ENCODE data around the gene LRRC56.
"Not testable (repeated sequence)": the region's sequence is repeated elsewhere in the genome, so short reads cannot be mapped to it uniquely, and the experiment has no call there.

LRRC56 gene

DNA sequence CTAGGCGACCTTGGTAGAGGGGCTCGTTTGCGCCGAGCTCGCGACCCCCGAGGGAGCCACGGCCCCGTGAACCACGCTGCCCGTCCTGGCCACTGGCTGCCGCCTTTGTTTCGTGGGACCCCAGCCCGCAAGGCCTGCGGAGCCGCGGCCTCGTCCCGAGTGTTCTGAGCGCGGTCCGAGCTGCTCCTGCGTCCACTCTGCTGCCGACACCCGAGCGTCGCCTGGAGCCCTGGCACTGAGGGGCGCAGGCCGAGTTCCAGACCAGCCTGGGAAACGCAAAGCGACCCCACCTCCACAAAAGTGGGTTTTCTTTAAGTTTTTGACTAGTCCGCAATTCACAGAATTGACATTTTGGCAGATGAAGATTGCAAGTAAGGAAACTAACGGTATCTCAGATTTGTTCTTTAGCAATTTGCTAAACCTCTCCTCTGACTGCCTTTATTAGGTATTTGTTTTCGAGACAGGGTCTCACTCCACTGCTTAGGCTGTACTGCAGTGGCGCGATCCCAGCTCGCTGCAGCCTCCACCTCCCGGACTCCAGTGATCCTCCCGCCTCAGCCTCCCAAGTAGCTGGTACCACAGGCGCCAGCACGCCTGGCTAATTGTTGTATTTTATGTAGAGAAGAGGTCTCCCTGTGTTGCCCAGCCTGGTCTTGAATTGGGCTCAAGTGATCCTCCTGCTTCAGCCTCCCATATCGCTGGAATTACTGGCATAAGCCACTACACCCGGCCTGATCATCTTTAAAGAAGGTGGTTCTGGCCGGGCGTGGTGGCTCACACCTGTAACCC, 29.4 kb upstream of the LRRC56 start:
- peak overlapping the region; percentile 93 for H3K4me3 Mint-ChIP-seq
- H3K27ac Mint-ChIP-seq, result peak overlapping the region; percentile 99
- H3K9me3 Mint-ChIP-seq, result no peaks in the 10 kb centered on the region
- ATAC-seq (no peak), DNase-seq (ENCODE audit: low spot score in 2 of 2) (no peak)
- H3K36me3 Mint-ChIP-seq, result peaks cover 77% of the 10 kb centered on the region
- H3K4me1 Mint-ChIP-seq, result peaks cover 27% of the 10 kb centered on the region

DNA sequence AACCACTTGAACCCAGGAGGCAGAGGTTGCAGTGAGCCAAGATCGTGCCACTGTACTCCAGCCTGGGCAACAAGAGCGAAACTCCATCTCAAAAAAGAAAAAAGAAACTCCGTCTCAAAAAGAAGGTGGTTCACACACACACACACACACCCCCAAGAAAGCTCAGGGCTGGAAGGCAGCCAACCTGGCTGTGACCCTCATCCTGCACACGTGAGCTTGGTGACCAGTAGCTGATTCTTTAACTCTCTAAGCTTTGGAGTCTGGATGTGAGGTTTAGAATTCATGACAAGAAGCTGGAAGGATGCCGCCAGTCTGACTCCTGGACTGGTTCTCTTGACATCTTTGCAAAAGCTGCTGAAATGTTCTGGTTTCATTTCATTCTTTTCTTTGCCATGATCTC, 28.4 kb upstream of the LRRC56 start:
- H3K4me3 Mint-ChIP-seq, result no peak overlapping the region

DNA sequence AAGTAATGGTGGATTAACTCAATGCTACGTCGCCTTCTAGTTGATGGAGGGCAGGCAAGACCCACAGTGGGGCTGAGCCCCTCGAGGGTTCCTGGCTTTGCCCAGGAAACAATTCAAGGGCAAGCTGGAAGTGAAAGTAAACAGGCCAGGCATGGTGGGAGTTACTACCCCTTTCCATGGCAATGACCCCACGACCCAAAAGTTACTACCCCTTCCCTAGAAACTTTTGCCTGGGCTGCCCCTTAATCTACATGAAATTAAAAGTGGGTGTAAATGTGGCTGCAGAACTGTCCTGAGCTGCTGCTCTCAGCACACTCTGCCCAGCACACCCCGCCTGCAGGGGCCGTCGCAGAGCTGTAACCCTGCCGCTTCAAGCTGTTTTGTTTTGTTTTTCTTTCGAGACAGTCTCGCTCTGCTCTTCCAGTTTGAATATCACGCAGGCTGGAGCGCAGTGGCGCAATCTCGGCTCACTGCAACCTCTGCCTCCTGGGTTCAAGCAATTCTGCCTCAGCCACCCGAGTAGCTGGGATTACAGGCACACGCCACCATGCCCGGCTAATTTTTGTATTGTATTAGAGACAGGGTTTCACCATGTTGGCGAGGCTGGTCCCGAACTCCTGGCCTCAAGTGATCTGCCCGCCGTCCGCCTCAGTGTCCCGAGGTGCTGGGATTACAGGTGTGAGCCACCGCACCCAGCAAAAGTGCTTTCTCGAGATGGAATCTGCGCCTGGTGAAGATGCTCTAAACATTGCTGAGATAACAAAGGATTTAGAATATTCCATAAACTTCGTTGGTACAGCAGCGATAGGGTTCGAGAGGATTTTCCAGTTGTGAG, 24.3 kb upstream of the LRRC56 start:
- peaks cover 4% of the 10 kb centered on the region for H3K4me1 Mint-ChIP-seq
- H3K36me3 Mint-ChIP-seq, result peaks cover 67% of the 10 kb centered on the region

More for the DNA sequence above, 28.4 kb upstream of the LRRC56 start:
- no peak for ATAC-seq
- Mint-ChIP-seq H3K9me3 (no peaks in the 10 kb centered on the region), H3K4me1 (peaks cover 17% of the 10 kb centered on the region), H3K36me3 (peaks cover 85% of the 10 kb centered on the region), H3K27ac (no peak overlapping the region)
- DNase-seq (ENCODE audit: low spot score in 2 of 2), result no peak

DNA sequence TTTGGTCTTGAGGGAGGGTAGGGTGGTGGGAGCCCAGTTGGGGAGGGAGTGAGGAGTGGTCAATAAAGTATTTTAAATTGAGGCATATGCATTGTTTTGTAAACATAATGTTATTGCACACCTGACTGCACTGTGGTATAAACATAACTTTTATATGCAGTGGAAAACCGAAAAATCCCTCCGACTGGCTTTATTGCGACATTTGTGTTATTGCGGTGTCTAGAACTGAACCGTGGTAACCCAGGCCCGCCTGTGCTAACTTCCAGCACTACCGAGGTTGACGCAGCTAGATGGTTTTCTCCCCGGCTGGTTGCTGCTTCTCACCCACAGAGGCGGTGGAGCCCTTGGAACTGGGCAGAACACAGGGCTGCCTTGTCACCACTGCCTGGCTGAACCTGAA, 22.7 kb upstream of the LRRC56 start:
- Mint-ChIP-seq H3K27ac (no peak overlapping the region), H3K4me1 (peaks cover 7% of the 10 kb centered on the region)

More for the DNA sequence above, 24.3 kb upstream of the LRRC56 start:
- H3K4me3 Mint-ChIP-seq, result no peak overlapping the region
- no peak for ATAC-seq
- peaks cover 3% of the 10 kb centered on the region for H3K9me3 Mint-ChIP-seq
- DNase-seq (ENCODE audit: low spot score in 2 of 2), result no peak
- H3K27ac Mint-ChIP-seq, result no peak overlapping the region

DNA sequence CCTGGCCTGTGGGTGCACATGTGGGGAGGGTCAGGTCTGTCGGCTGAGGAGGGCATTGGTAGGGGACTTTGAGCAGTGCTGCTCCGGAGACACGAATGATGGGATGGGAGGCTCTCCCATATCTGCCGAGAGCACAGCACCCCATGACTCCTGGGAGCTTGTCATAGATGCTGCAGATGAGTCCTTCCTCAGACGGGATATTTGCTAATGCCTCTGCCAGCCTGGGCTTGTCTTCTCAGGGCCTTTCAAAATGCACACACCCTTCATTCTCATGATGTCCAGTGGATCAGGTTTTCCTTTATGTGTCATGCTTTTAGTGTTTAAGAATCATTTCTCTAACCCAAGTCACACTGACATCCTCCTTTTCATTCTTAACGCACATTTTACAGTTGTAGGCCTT, 22.2 kb upstream of the LRRC56 start:
- peaks cover 5% of the 10 kb centered on the region for H3K9me3 Mint-ChIP-seq
- peaks cover 56% of the 10 kb centered on the region for H3K36me3 Mint-ChIP-seq
- H3K27ac Mint-ChIP-seq, result no peak overlapping the region
- no peak overlapping the region for H3K4me3 Mint-ChIP-seq
- peaks cover 7% of the 10 kb centered on the region for H3K4me1 Mint-ChIP-seq
- DNase-seq (ENCODE audit: low spot score in 2 of 2) (no peak), ATAC-seq (no peak)

More for the DNA sequence above, 22.7 kb upstream of the LRRC56 start:
- H3K4me3 Mint-ChIP-seq, result no peak overlapping the region
- ATAC-seq (no peak), DNase-seq (ENCODE audit: low spot score in 2 of 2) (no peak)
- H3K36me3 Mint-ChIP-seq, result peaks cover 60% of the 10 kb centered on the region
- peaks cover 5% of the 10 kb centered on the region for H3K9me3 Mint-ChIP-seq

DNA sequence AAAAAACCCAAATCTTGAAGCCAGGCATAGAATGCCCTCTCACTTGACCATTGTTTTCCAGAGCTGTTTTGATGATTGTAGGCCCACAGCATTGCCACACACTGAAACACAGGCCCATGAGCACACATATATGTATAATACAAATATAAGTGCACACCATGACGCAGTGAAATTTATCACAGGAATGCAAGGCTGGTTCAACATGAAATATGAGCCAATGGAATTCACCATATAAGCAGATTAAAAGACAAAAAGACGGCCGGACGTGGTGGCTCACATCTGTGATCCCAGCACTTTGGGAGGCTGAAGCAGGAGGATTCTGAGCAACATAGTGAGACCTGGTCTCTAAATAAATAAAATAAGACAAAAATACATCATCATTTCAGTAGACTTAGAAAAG, 20.9 kb upstream of the LRRC56 start:
- H3K9me3 Mint-ChIP-seq, result peaks cover 5% of the 10 kb centered on the region
- H3K27ac Mint-ChIP-seq, result no peak overlapping the region

DNA sequence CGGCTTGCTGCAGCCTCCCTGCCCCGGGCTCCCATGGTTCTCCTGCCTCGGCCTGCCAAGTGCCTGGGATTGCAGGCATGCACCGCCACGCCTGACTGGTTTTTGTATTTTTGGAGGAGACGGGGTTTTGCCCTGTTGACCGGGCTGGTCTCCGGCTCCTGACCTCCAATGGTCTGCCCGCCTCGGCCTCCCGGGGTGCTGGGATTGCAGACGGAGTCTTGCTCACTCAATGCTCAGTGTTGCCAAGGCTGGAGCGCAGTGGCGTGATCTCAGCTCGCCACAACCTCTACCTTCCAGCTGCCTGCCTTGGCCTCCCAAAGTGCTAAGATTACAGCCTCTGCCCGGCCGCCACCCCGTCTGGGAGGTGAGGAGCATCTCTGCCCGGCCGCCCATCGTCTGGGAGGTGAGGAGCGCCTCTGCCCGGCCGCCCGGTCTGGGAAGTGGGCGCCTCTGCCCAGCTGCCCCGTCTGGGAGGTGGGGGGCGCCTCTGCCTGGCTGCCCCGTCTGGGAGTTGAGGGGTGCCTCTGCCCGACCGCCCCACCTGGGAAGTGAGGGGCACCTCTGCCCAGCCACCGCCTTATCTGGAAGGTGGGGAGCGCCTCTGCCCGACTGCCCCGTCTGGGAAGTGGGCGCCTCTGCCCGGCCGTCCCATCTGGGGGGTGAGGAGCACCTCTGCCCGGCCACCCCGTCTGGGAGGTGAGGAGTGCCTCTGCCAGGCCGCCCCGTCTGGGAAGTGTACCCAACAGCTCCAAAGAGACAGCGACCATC, 20.2 kb upstream of the LRRC56 start:
- Mint-ChIP-seq H3K4me1 (peaks cover 15% of the 10 kb centered on the region), H3K36me3 (peaks cover 47% of the 10 kb centered on the region)
- not testable (repeated sequence) for H3K27ac Mint-ChIP-seq; H3K4me3 Mint-ChIP-seq; ATAC-seq; H3K9me3 Mint-ChIP-seq; DNase-seq (ENCODE audit: low spot score in 2 of 2)

More for the DNA sequence above, 20.9 kb upstream of the LRRC56 start:
- H3K4me1 Mint-ChIP-seq, result peaks cover 15% of the 10 kb centered on the region
- no peak overlapping the region for H3K4me3 Mint-ChIP-seq
- DNase-seq (ENCODE audit: low spot score in 2 of 2) (no peak), ATAC-seq (no peak)
- H3K36me3 Mint-ChIP-seq, result peaks cover 52% of the 10 kb centered on the region

DNA sequence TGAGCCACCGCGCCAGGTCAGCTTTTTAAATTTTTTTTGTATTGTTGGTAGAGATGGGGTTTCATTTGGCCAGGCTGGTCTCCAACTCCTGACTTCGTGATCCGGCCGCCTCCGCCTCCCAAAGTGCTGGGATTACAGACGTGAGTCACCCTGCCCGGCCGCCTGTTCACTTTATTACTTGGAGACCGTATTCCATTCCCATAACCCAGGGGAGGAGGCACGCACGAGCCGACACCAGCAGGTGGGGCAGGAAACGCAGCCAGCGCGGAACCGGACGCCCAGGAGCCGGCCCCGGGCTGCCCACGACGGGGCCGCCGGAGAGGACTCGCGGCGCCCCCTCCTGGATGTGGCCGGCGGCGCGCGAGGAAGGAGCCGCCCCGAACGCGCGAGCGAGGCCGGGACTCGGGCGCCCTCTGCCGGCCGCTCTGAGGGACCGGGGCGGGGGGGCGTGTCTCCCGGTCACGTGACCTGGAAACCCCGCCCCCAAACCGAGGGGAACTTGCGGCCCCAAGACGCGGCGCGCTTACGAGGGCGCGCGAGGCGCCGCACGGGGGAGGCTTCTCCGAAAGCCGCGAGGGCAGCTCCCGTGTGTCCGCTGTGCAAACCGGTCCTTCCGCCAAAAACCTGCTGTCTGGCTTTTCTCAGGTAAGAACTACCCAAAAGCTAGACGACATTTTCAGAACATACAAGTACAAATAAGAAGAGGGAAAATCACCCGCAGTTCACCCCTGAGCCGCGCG, 18.7 kb upstream of the LRRC56 start:
- Mint-ChIP-seq H3K4me3 (peak overlapping the region; percentile 76), H3K27ac (peak overlapping the region; percentile 58), H3K9me3 (peaks cover 5% of the 10 kb centered on the region), H3K36me3 (peaks cover 33% of the 10 kb centered on the region), H3K4me1 (peaks cover 15% of the 10 kb centered on the region)
- ATAC-seq (peak; percentile 96), DNase-seq (ENCODE audit: low spot score in 2 of 2) (peak; percentile 95 to 98)

DNA sequence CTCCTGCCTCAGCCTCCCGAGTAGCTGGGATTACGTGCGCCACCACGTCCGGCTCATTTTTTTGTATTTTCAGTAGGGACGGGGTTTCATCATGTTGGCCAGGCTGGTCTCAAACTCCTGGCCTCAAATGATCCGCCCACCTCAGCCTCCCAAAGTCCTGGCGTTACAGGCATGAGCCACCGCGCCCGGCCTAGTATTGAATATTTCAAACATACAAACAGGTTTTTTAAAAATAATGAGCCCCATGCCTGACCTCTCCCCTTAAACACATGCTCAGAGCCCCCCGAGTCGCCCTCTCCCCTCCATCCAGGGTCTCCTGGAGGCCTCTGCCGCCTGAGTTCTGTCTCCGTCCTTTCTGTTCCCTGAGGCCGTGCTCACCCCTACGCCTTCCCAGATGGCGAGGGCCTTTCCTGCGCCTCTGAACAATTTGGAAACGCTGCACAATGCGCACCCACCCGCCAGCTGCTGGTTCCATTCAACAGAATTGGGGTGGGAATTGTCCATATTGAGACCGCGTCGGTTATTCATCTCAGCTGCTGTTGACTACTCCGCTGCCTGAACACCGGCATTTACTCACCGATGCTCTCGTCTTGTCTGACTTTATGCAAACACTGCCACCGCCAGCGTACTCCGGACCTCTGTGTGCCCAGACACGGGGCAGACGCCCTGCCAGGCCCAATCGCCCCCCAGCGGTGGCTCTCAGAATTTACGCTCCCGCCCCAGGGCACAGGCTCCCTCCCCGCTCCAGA, 16.7 kb upstream of the LRRC56 start:
- H3K27ac Mint-ChIP-seq, result peak overlapping the region; percentile 65
- H3K9me3 Mint-ChIP-seq, result peaks cover 5% of the 10 kb centered on the region
- peaks cover 15% of the 10 kb centered on the region for H3K4me1 Mint-ChIP-seq
- H3K36me3 Mint-ChIP-seq, result peaks cover 18% of the 10 kb centered on the region
- no peak overlapping the region for H3K4me3 Mint-ChIP-seq
- peak in 1 of 2 donors; percentile 74 for DNase-seq (ENCODE audit: low spot score in 2 of 2)
- no peak for ATAC-seq

DNA sequence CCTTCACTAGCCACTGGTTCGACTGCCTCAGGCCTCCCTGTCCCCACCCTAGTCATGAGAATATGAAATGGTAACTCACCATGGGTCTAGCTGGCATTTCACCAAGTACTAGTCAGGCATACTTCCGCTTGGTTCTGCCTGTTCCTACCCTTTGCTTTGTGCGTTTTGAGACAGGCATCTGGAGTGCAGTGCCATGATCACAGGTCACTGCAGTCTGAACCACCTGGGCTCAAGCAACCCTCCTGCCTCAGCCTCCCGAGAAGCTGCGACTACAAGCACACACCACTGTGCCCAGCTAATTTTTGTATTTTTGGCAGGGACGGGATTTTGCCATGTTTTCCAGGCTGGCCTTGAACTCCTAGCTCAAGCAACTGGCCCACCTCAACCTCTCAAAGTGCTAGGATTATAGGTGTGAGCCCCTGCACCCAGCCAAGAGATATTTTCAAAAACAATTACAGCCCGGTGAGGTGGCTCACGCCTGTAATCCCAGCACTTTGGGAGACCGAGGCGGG, 16.1 kb upstream of the LRRC56 start:
- no peak overlapping the region for H3K27ac Mint-ChIP-seq
- peaks cover 5% of the 10 kb centered on the region for H3K9me3 Mint-ChIP-seq
- peaks cover 15% of the 10 kb centered on the region for H3K4me1 Mint-ChIP-seq
- H3K4me3 Mint-ChIP-seq, result no peak overlapping the region
- no peak for ATAC-seq
- peaks cover 18% of the 10 kb centered on the region for H3K36me3 Mint-ChIP-seq
- no peak for DNase-seq (ENCODE audit: low spot score in 2 of 2)

DNA sequence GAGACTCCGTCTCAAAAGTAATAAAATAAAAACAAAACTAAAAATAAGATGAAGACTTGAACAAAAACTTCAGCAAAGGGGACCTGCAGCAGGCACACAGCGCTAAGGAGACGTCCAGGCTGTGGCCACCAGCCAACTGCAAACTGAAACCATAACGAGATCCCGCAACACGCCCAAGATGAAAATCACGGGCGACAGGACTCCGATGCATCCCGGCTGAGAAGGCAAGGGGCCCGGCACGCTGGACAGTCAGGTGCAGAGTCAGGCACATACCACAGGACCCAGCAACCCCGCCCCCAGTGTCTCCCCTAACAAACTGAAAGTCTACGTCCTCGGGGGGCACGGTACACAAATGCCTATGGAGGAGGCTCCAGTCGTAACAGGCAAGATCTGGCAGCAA, 11.1 kb upstream of the LRRC56 start:
- H3K4me1 Mint-ChIP-seq, result no peaks in the 10 kb centered on the region
- no peak overlapping the region for H3K27ac Mint-ChIP-seq
- no peak for ATAC-seq
- no peak overlapping the region for H3K4me3 Mint-ChIP-seq
- H3K36me3 Mint-ChIP-seq, result no peaks in the 10 kb centered on the region
- no peaks in the 10 kb centered on the region for H3K9me3 Mint-ChIP-seq
- DNase-seq (ENCODE audit: low spot score in 2 of 2), result no peak

DNA sequence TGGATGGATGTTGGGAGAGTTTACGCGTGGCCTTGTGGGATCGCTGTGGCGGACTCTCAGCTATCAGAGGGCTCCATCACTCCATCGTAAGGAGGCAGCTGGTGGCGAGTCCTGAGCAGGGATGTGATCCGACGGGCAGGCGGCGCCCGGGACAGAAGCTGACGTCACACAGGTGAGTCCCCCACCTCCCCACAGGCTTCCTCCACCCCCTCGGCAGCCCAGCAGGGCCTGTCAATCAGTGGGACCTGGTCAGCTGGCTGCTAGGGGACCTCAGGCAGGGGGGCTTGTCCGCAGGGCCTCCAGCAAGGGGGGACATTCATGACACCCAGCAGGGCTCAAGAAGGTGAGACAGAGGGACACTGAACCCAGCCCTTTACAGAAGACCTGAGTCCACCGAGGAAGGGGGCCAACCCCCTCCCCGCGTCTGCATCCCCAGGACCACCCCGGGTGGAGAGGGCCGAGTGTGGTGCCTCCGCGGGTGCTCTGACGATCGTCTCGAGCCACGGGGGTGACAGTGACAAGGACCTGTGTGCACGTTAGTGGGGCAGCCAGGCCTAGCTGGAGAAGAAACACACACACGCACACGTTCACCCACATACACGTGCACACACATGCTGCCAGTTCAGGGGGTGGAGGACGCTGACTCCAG, 9.0 kb upstream of the LRRC56 start:
- peaks cover 16% of the 10 kb centered on the region for H3K36me3 Mint-ChIP-seq
- DNase-seq (ENCODE audit: low spot score in 2 of 2) (no peak), ATAC-seq (no peak)
- H3K9me3 Mint-ChIP-seq, result no peaks in the 10 kb centered on the region
- peaks cover 5% of the 10 kb centered on the region for H3K4me1 Mint-ChIP-seq
- no peak overlapping the region for H3K4me3 Mint-ChIP-seq
- H3K27ac Mint-ChIP-seq, result no peak overlapping the region

DNA sequence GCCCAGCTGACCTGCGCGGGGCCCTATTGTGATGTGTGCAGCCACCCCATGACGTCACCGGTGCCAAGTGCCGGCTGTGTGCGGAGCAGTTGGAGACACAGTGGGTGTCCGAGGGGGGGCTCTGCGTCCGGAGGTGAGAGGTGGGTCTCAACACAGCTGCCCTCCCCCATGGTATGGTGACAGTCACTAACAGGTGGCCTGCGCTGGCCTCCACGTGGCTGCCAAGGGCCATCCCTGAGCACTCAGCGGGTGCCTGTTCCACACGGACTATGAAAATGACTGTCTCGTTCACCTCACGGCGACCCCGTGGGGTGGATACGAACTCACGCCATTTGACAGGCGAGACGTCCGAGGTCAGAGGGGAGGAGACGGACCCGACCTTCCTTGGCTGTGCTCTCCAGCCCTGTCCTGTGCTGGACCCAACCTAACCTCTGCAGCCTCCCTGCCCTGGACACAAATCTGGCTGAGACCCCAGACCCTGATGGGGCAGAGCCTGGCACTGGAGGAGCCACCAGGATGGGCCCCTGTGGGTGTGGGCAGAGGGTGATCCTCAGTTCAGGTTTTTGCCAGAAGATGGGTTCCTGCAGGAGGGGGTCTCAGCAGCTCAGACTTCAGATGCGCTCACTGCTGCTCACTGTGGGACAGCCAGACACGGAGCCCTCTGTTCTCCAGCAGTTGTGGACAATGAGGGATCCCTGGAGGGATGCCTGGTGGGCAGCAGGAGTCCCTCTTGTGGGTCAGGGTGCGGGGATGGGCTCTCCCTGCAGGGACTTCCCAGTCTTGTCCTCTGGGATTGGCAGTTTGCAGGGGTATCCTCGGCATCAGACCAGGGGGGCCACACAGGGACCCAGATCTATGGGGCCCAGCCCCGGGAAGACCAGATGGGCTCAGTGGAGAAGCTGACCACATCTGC, 8.3 kb upstream of the LRRC56 start:
- Mint-ChIP-seq H3K36me3 (peaks cover 16% of the 10 kb centered on the region), H3K4me1 (peaks cover 5% of the 10 kb centered on the region), H3K9me3 (no peaks in the 10 kb centered on the region), H3K27ac (no peak overlapping the region), H3K4me3 (no peak overlapping the region)
- DNase-seq (ENCODE audit: low spot score in 2 of 2) (no peak), ATAC-seq (no peak)
